H1 (cell line): ENCODE data around the gene ZBTB14.

Experiments
- ATF2 ChIP-seq: IDR thresholded peaks from 2 replicates; pipeline ENCODE4 v1.6.1; 2012; ENCODE audit warnings: low read length, inconsistent platforms
- ATF3 ChIP-seq: IDR thresholded peaks from 2 replicates; pipeline ENCODE4 v1.6.1; 2011; ENCODE audit warnings: low read depth, mild to moderate bottlenecking, low read length; ENCODE audit not compliant: insufficient read depth
- BACH1 ChIP-seq: IDR thresholded peaks from 2 replicates; pipeline ENCODE4 v1.6.1; 2012; ENCODE audit warnings: low read length, improper control_type of control experiment
- CBX8 ChIP-seq: fragments of 300-800, 300-1000 bp; sonication (generic); IDR thresholded peaks from 2 replicates; pipeline ENCODE4 v1.7.1; 2016; ENCODE audit warnings: low read depth, low read length, borderline replicate concordance
- CHD2 ChIP-seq: IDR thresholded peaks from 2 replicates; pipeline ENCODE4 v1.6.1; 2012; ENCODE audit warnings: low read length, improper control_type of control experiment
- CTCF ChIP-seq, 3 experiments: IDR thresholded peaks; 1 replicate in 2 of 3; 2 replicates in 1 of 3; pipeline versions ENCODE4 v1.5.1 to v1.6.1; 2011; ENCODE audit warnings: low read length in 3 of 3, mild to moderate bottlenecking in 3 of 3, inconsistent platforms in 2 of 3, low read depth in 1 of 3, moderate library complexity in 1 of 3; ENCODE audit not compliant: insufficient read depth in 1 of 3; ENCODE audit errors: control extremely low read depth in 1 of 3
- HDAC2 ChIP-seq, 2 experiments: fragments of 300-600 bp in 1 of 2; sonication (generic) in 1 of 2; IDR thresholded peaks; 2 replicates each; pipeline ENCODE4 v1.6.1; 2011 to 2012; ENCODE audit warnings: low read depth in 2 of 2, low read length in 2 of 2, mild to moderate bottlenecking in 2 of 2, moderate library complexity in 2 of 2, borderline replicate concordance in 1 of 2, inconsistent platforms in 1 of 2
- JUND ChIP-seq: IDR thresholded peaks from 2 replicates; pipeline ENCODE4 v1.6.1; 2011; ENCODE audit warnings: mild to moderate bottlenecking, improper control_type of control experiment, low read length
- MAX ChIP-seq: IDR thresholded peaks from 2 replicates; pipeline ENCODE4 v1.6.1; 2012; ENCODE audit warnings: inconsistent platforms
- NRF1 ChIP-seq: IDR thresholded peaks from 2 replicates; pipeline ENCODE4 v1.6.1; 2011; ENCODE audit warnings: mild to moderate bottlenecking, low read depth, low read length, improper control_type of control experiment
- POLR2A ChIP-seq, 2 experiments: IDR thresholded peaks; 1 replicate in 1 of 2; 2 replicates in 1 of 2; pipeline ENCODE4 v1.6.1; 2011; ENCODE audit warnings: low read depth in 2 of 2, low read length in 2 of 2, mild to moderate bottlenecking in 2 of 2; ENCODE audit errors: control extremely low read depth in 1 of 2
- POLR2AphosphoS5 ChIP-seq: IDR thresholded peaks from 2 replicates; pipeline ENCODE4 v1.6.1; 2011; ENCODE audit warnings: low read depth, low read length
- RBBP5 ChIP-seq: IDR thresholded peaks from 2 replicates; pipeline ENCODE4 v1.7.1; 2012; ENCODE audit warnings: low read depth, mild to moderate bottlenecking, inconsistent platforms, low read length, moderate library complexity, borderline replicate concordance
- SUZ12 ChIP-seq: fragments of 200-600 bp; sonication (generic); IDR thresholded peaks from 2 replicates; pipeline ENCODE4 v1.6.1; 2012; ENCODE audit warnings: mild to moderate bottlenecking, inconsistent platforms, low read length, moderate library complexity, mixed read lengths

GRCh38 chr18:5285326-5285725 is 10.2 kb downstream of the ZBTB14 start:
- no peak for TF ChIP-seq POLR2A (IDR thresholded peaks at IDR 0.05; ENCODE audit: control extremely low read depth in 1 of 2, low read depth in 2 of 2, low read length in 2 of 2)
- TF ChIP-seq MAX = no peak
- TF ChIP-seq JUND = no peak
- no peak for TF ChIP-seq ATF2
- TF ChIP-seq POLR2AphosphoS5 = no peak
- no peak for TF ChIP-seq CHD2
- TF ChIP-seq HDAC2 (IDR thresholded peaks at IDR 0.05; ENCODE audit: borderline replicate concordance in 1 of 2, low read depth in 2 of 2, low read length in 2 of 2) = no peak
- TF ChIP-seq CTCF (IDR thresholded peaks at IDR 0.05; ENCODE audit: control extremely low read depth in 1 of 3, insufficient read depth in 1 of 3, low read depth in 1 of 3, low read length in 3 of 3) = no peak
- TF ChIP-seq ATF3 = no peak
- TF ChIP-seq BACH1 = no peak
- no peak for TF ChIP-seq CBX8
- no peak for TF ChIP-seq NRF1
- TF ChIP-seq RBBP5 = no peak
- no peak for TF ChIP-seq SUZ12
